NT2/D1 (cell line): ENCODE data around the gene NEDD9.

ENCODE experiments used
- SUZ12 ChIP-seq: IDR thresholded peaks from 2 replicates; pipeline ENCODE4 v1.6.1; 2011; ENCODE audit not compliant: insufficient read length, insufficient read depth; ENCODE audit errors: extremely low read depth
- YY1 ChIP-seq: IDR thresholded peaks from 2 replicates; pipeline ENCODE4 v1.6.1; 2011; ENCODE audit not compliant: insufficient read length, insufficient read depth

GRCh38 chr6:11194356-11195218 lies 37.9 kb downstream of the NEDD9 start:
- TF ChIP-seq YY1 (no peak), SUZ12 (no peak)
